HUES48 (cell line): ENCODE results near the gene MRAS.

Experiments
- H3K27ac ChIP-seq: one replicate; pipeline ENCODE4 v1.7.0; 2013; ENCODE audit warnings: low read depth, low read length, inconsistent platforms
- H3K27me3 ChIP-seq: 2 replicates; pipeline ENCODE4 v1.6.1; 2013; ENCODE audit warnings: mild to moderate bottlenecking, low read length; ENCODE audit not compliant: control insufficient read depth, insufficient read depth
- H3K36me3 ChIP-seq: 2 replicates; pipeline ENCODE4 v1.6.1; 2013; ENCODE audit warnings: low read length; ENCODE audit not compliant: control insufficient read depth, insufficient read depth
- H3K4me1 ChIP-seq: 2 replicates; pipeline ENCODE4 v1.6.1; 2013; ENCODE audit warnings: mild to moderate bottlenecking, low read length; ENCODE audit not compliant: control insufficient read depth, insufficient read depth
- H3K4me3 ChIP-seq: 2 replicates; pipeline ENCODE4 v1.5.1; 2013; ENCODE audit warnings: mild to moderate bottlenecking, low read depth, low read length
- H3K9ac ChIP-seq: 2 replicates; pipeline ENCODE4 v1.6.1; 2013; ENCODE audit warnings: mild to moderate bottlenecking, low read depth, low read length, moderate library complexity
- H3K9me3 ChIP-seq: 2 replicates; pipeline ENCODE4 v1.6.1; 2013; ENCODE audit warnings: low read length; ENCODE audit not compliant: control insufficient read depth, insufficient read depth

Gene MRAS

GRCh38 chr3:138340511-138340910 lies 7.9 kb upstream of the MRAS start:
- Histone ChIP-seq H3K27me3 (no peaks in the 10 kb centered on the region), H3K36me3 (no peaks in the 10 kb centered on the region), H3K9ac (no peak overlapping the region), H3K4me3 (no peak overlapping the region), H3K9me3 (no peaks in the 10 kb centered on the region), H3K4me1 (peaks cover 18% of the 10 kb centered on the region), H3K27ac (no peak overlapping the region)

GRCh38 chr3:138344754-138345153 lies 3.6 kb upstream of the MRAS start:
- H3K4me1 ChIP-seq = peaks cover 7% of the 10 kb centered on the region
- no peaks in the 10 kb centered on the region for H3K36me3 ChIP-seq
- H3K27me3 ChIP-seq = peaks cover 4% of the 10 kb centered on the region; the same call in 1 of the 2 replicates
- H3K9me3 ChIP-seq = no peaks in the 10 kb centered on the region
- no peak overlapping the region for H3K4me3 ChIP-seq
- H3K27ac ChIP-seq = no peak overlapping the region
- H3K9ac ChIP-seq = no peak overlapping the region

GRCh38 chr3:138348754-138349739 lies 668 bp downstream of the MRAS start:
- Histone ChIP-seq H3K9ac (peak overlapping the region; percentile 73), H3K4me1 (peaks cover 7% of the 10 kb centered on the region), H3K27me3 (peaks cover 4% of the 10 kb centered on the region; the same call in 1 of the 2 replicates), H3K36me3 (no peaks in the 10 kb centered on the region), H3K4me3 (peak overlapping the region; percentile 88), H3K27ac (peak overlapping the region; percentile 77), H3K9me3 (no peaks in the 10 kb centered on the region)

GRCh38 chr3:138349926-138350665 lies 1.7 kb downstream of the MRAS start:
- Histone ChIP-seq H3K4me3 (peak overlapping the region; percentile 88), H3K9me3 (no peaks in the 10 kb centered on the region), H3K27me3 (peaks cover 4% of the 10 kb centered on the region; the same call in 1 of the 2 replicates), H3K9ac (no peak overlapping the region), H3K4me1 (peaks cover 7% of the 10 kb centered on the region), H3K27ac (no peak overlapping the region), H3K36me3 (no peaks in the 10 kb centered on the region)

GRCh38 chr3:138351151-138351550 lies 2.8 kb downstream of the MRAS start:
- peaks cover 4% of the 10 kb centered on the region; the same call in 1 of the 2 replicates for H3K27me3 ChIP-seq
- H3K27ac ChIP-seq = no peak overlapping the region
- no peaks in the 10 kb centered on the region for H3K9me3 ChIP-seq
- H3K9ac ChIP-seq = no peak overlapping the region
- H3K36me3 ChIP-seq = no peaks in the 10 kb centered on the region
- no peak overlapping the region for H3K4me3 ChIP-seq
- peaks cover 7% of the 10 kb centered on the region for H3K4me1 ChIP-seq

- no peaks in the 10 kb centered on the region for H3K36me3 ChIP-seq
These were observed 3.7 kb downstream of the MRAS start for GRCh38 chr3:138351916-138352550.

GRCh38 chr3:138354376-138354775 lies 6.0 kb downstream of the MRAS start:
- H3K9me3 ChIP-seq = no peaks in the 10 kb centered on the region

More at GRCh38 chr3:138351916-138352550, 3.7 kb downstream of the MRAS start:
- Histone ChIP-seq H3K27ac (no peak overlapping the region), H3K9ac (no peak overlapping the region), H3K27me3 (no peaks in the 10 kb centered on the region), H3K4me3 (no peak overlapping the region), H3K9me3 (no peaks in the 10 kb centered on the region), H3K4me1 (peaks cover 7% of the 10 kb centered on the region)

GRCh38 chr3:138355071-138355470 lies 6.7 kb downstream of the MRAS start:
- Histone ChIP-seq H3K4me3 (no peak overlapping the region), H3K36me3 (no peaks in the 10 kb centered on the region), H3K9ac (no peak overlapping the region), H3K27ac (no peak overlapping the region), H3K27me3 (no peaks in the 10 kb centered on the region), H3K4me1 (no peaks in the 10 kb centered on the region), H3K9me3 (no peaks in the 10 kb centered on the region)

More at GRCh38 chr3:138354376-138354775, 6.0 kb downstream of the MRAS start:
- Histone ChIP-seq H3K27me3 (no peaks in the 10 kb centered on the region), H3K4me3 (no peak overlapping the region), H3K4me1 (peaks cover 3% of the 10 kb centered on the region), H3K36me3 (no peaks in the 10 kb centered on the region), H3K27ac (no peak overlapping the region), H3K9ac (no peak overlapping the region)

GRCh38 chr3:138356730-138357405 lies 8.5 kb downstream of the MRAS start:
- H3K4me1 ChIP-seq = no peaks in the 10 kb centered on the region
- H3K27ac ChIP-seq = no peak overlapping the region
- no peak overlapping the region for H3K4me3 ChIP-seq
- no peaks in the 10 kb centered on the region for H3K9me3 ChIP-seq
- no peak overlapping the region for H3K9ac ChIP-seq
- H3K27me3 ChIP-seq = no peaks in the 10 kb centered on the region
- no peaks in the 10 kb centered on the region for H3K36me3 ChIP-seq

GRCh38 chr3:138359148-138359918 lies 11.0 kb downstream of the MRAS start:
- H3K9ac ChIP-seq = no peak overlapping the region
- no peaks in the 10 kb centered on the region for H3K4me1 ChIP-seq
- H3K27ac ChIP-seq = no peak overlapping the region
- no peaks in the 10 kb centered on the region for H3K27me3 ChIP-seq
- H3K9me3 ChIP-seq = no peaks in the 10 kb centered on the region
- no peak overlapping the region for H3K4me3 ChIP-seq
- H3K36me3 ChIP-seq = no peaks in the 10 kb centered on the region
